SJSA1 (cell line): Measurements from ENCODE around the gene ADK. TPM values are rescaled to one million over a fixed set of nuclear protein-coding genes. Genes with fewer than 3 reads are reported as not detected.
"Not testable (repeated sequence)": the region's sequence is repeated elsewhere in the genome, so short reads cannot be mapped to it uniquely, and the experiment has no call there.

Experiments used
- DNase-seq, 2 experiments: peaks; one replicate each; pipeline ENCODE4 v3.0.0-alpha.2; 2015 to 2020; ENCODE audit warnings: low spot score in 2 of 2, low read depth in 1 of 2
- H3K27ac ChIP-seq: fragments of 250-450 bp; sonication (Bioruptor Pico); 2 replicates; pipeline ENCODE4 v1.5.1; 2020; ENCODE audit warnings: mild to moderate bottlenecking, moderate library complexity
- H3K27me3 ChIP-seq: fragments of 250-450 bp; sonication (Bioruptor Pico); replicated peaks from 2 replicates; pipeline ENCODE4 v1.5.1; 2020; ENCODE audit warnings: mild to moderate bottlenecking, moderate library complexity
- H3K36me3 ChIP-seq: fragments of 250-450 bp; sonication (Bioruptor Pico); 2 replicates; pipeline ENCODE4 v1.5.1; 2020; ENCODE audit warnings: mild to moderate bottlenecking
- H3K4me1 ChIP-seq: fragments of 250-450 bp; sonication (Bioruptor Pico); replicated peaks from 2 replicates; pipeline ENCODE4 v1.6.1; 2021; ENCODE audit warnings: mild to moderate bottlenecking
- H3K4me3 ChIP-seq: fragments of 250-450 bp; sonication (Bioruptor Pico); 2 replicates; pipeline ENCODE4 v1.5.1; 2020; ENCODE audit warnings: mild to moderate bottlenecking
- H3K9me3 ChIP-seq: fragments of 250-450 bp; sonication (Bioruptor Pico); replicated peaks from 2 replicates; pipeline ENCODE4 v1.5.1; 2020; ENCODE audit warnings: mild to moderate bottlenecking
- total RNA-seq: library from RNA; depleted of rRNA; stranded (reverse); fragments of >200 nt; shearing (Covaris generic); gene quantifications from 2 replicates; pipeline ENCODE4 v1.2.3, GENCODE V29; 2014

ADK gene
- total RNA-seq, 1 experiment from 2014 or later = 63.0 TPM

GRCh38 chr10:74436523-74437170, 285.6 kb downstream of the ADK start:
- no peaks in the 10 kb centered on the region for H3K36me3 ChIP-seq
- no peaks in the 10 kb centered on the region for H3K27me3 ChIP-seq
- H3K4me1 ChIP-seq = peaks cover 26% of the 10 kb centered on the region
- no peak for DNase-seq
- no peaks in the 10 kb centered on the region for H3K9me3 ChIP-seq
- no peak overlapping the region for H3K27ac ChIP-seq
- H3K4me3 ChIP-seq = no peak overlapping the region

DNA sequence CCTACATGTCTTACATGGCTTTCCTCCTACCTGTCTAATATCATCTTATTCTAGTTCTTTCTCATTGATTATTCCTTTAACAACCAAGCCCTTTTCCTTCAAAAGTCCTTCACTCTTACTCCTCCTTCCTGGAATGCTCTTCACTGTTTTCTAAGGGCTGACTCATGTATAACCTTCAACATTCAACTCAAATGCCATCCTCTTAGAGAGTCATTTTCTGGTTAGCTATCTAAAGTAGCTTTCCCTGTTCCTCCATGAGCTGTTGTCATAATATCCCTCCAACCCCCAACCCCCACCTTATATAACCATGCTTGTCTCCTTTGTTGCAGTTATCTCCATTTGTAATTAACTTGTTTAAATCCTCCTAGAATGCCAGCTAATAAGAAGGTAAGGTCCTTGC, 286.8 kb downstream of the ADK start:
- no peak overlapping the region for H3K4me3 ChIP-seq
- peak in 1 of 2 experiments; percentile 27 for DNase-seq
- H3K9me3 ChIP-seq = no peaks in the 10 kb centered on the region
- no peaks in the 10 kb centered on the region for H3K36me3 ChIP-seq
- no peaks in the 10 kb centered on the region for H3K27me3 ChIP-seq
- no peak overlapping the region for H3K27ac ChIP-seq
- peaks cover 18% of the 10 kb centered on the region for H3K4me1 ChIP-seq

GRCh38 chr10:74439213-74439612, 288.2 kb downstream of the ADK start:
- no peaks in the 10 kb centered on the region for H3K9me3 ChIP-seq
- no peaks in the 10 kb centered on the region for H3K36me3 ChIP-seq
- no peaks in the 10 kb centered on the region for H3K27me3 ChIP-seq
- H3K27ac ChIP-seq = no peak overlapping the region
- peaks cover 8% of the 10 kb centered on the region for H3K4me1 ChIP-seq
- DNase-seq = no peak
- no peak overlapping the region for H3K4me3 ChIP-seq

DNA sequence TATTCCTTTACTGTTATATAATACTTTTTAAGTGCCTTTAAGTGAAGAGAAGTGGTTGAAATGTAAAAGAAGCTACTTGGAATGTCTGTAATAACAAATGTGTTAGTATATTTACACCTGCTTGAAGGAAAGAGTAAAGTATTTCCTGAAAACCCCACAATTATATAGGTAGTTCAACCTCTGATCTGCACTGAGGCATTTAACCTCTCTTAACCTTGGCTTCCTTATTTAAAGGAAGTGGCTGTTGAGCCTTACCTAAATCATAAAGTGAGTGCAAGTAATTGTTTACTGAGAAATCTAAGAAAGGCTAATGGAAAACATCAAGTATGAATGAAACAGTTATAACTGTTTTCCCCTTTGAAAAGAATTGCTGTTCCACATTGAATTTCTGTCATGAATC, 294.5 kb downstream of the ADK start:
- no peak overlapping the region for H3K4me3 ChIP-seq
- no peak overlapping the region for H3K27ac ChIP-seq
- no peak for DNase-seq
- H3K4me1 ChIP-seq = no peaks in the 10 kb centered on the region
- no peaks in the 10 kb centered on the region for H3K36me3 ChIP-seq
- H3K9me3 ChIP-seq = no peaks in the 10 kb centered on the region
- no peaks in the 10 kb centered on the region for H3K27me3 ChIP-seq

- no peak for DNase-seq
- H3K27me3 ChIP-seq = no peaks in the 10 kb centered on the region
- H3K4me1 ChIP-seq = no peaks in the 10 kb centered on the region
- no peaks in the 10 kb centered on the region for H3K9me3 ChIP-seq
- H3K36me3 ChIP-seq = no peaks in the 10 kb centered on the region
- H3K4me3 ChIP-seq = no peak overlapping the region
- H3K27ac ChIP-seq = no peak overlapping the region
Measured at GRCh38 chr10:74450602-74451001, 299.6 kb downstream of the ADK start.

DNA sequence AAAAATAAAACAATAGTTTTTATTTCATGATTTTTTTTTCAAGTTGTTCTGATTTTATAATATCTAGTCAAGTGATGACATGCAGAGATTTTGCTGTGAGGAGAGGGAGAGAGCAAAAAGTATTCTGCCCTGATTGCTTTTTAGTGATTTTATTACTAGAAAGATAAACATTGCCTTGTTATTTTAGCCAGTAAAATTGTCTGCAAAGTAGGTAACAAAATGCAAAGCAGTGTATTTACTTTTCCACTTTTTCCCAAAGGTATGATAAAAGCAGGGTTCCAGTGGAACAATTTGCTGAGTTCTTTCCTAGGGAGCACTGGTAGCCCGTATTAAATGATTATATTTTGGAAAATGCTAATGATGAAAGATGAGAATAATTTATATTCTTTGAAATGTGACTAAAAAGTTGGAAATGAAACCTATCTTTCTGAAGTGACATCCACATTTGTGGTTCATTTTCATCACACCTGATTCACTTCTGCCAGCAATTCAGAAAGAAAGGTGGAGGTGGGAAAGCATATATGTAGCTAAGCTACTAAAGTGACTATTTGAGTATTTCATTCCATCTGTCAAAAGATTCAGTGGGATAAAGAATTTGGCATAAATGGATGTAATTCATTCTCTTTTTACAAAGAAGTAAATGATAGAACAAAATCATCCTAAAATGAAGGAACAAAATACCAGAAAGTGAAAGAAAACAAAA, 300.3 kb downstream of the ADK start:
- Histone ChIP-seq H3K4me3 (no peak overlapping the region), H3K27me3 (no peaks in the 10 kb centered on the region), H3K4me1 (no peaks in the 10 kb centered on the region), H3K27ac (no peak overlapping the region), H3K36me3 (0 out of 2 replicates have a peak, but pooled peaks cover 2% of the 10 kb centered on the region), H3K9me3 (no peaks in the 10 kb centered on the region)
- DNase-seq = no peak

- DNase-seq = no peak
- no peak overlapping the region for H3K4me3 ChIP-seq
- no peak overlapping the region for H3K27ac ChIP-seq
- 0 out of 2 replicates have a peak, but pooled peaks cover 2% of the 10 kb centered on the region for H3K36me3 ChIP-seq
- no peaks in the 10 kb centered on the region for H3K4me1 ChIP-seq
- H3K27me3 ChIP-seq = no peaks in the 10 kb centered on the region
- no peaks in the 10 kb centered on the region for H3K9me3 ChIP-seq
Measured at GRCh38 chr10:74453169-74453568, 302.1 kb downstream of the ADK start.

- not testable (repeated sequence) for H3K36me3 ChIP-seq, H3K9me3 ChIP-seq, H3K4me3 ChIP-seq, H3K27me3 ChIP-seq, H3K27ac ChIP-seq, H3K4me1 ChIP-seq, DNase-seq
Measured at GRCh38 chr10:74457478-74457877, 306.5 kb downstream of the ADK start.

GRCh38 chr10:74460812-74461211, 309.8 kb downstream of the ADK start:
- H3K27ac ChIP-seq = no peak overlapping the region
- no peaks in the 10 kb centered on the region for H3K27me3 ChIP-seq
- DNase-seq = peak in 1 of 2 experiments; percentile 22
- H3K36me3 ChIP-seq = 0 out of 2 replicates have a peak, but pooled peaks cover under 1% of the 10 kb centered on the region
- H3K4me1 ChIP-seq = no peaks in the 10 kb centered on the region
- H3K9me3 ChIP-seq = no peaks in the 10 kb centered on the region
- H3K4me3 ChIP-seq = no peak overlapping the region

DNA sequence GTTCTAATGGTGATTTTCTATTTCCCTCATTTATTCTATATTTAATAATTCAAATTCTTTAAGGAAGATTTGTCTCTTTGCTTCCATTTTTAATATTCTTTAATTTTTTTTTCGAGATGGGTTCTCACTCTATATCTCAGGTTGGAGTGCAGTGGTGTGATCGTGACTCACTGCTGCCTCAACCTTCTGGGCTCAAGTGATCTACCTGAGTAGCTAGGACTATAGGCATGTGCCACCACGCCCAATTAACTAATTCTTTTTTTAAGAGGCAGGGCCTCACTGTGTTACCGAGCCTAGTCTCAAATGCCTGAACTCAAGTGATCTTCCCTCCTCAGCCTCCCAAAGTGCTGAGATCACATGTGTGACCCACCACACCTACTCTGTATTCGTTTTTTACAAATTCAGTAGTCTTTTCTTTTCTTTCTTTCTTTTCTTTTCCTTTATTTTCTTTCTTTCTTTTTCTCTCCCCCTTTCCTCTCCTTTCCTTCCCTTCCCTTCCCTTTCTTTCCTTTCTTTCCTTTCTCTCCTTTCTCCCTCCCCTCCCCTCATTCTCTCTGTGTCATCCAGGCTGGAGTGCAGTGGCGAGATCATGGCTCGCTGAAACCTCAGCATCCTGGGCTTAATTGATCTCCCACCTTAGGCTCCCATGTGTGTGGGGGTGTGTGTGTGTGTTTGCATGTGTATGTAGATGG, 323.1 kb downstream of the ADK start:
- no peaks in the 10 kb centered on the region for H3K4me1 ChIP-seq
- no peaks in the 10 kb centered on the region for H3K9me3 ChIP-seq
- DNase-seq = no peak

GRCh38 chr10:74476162-74476706, 325.2 kb downstream of the ADK start:
- H3K27me3 ChIP-seq, H3K27ac ChIP-seq, H3K36me3 ChIP-seq, H3K4me1 ChIP-seq, H3K4me3 ChIP-seq, DNase-seq, H3K9me3 ChIP-seq: not testable (repeated sequence)

More for the DNA sequence above, 323.1 kb downstream of the ADK start:
- no peaks in the 10 kb centered on the region for H3K27me3 ChIP-seq
- H3K4me3 ChIP-seq = no peak overlapping the region
- no peaks in the 10 kb centered on the region for H3K36me3 ChIP-seq
- no peak overlapping the region for H3K27ac ChIP-seq

GRCh38 chr10:74480778-74481177, 329.8 kb downstream of the ADK start:
- H3K36me3 ChIP-seq = no peaks in the 10 kb centered on the region
- no peaks in the 10 kb centered on the region for H3K4me1 ChIP-seq
- no peaks in the 10 kb centered on the region for H3K27me3 ChIP-seq
- H3K9me3 ChIP-seq = no peaks in the 10 kb centered on the region
- no peak overlapping the region for H3K4me3 ChIP-seq
- no peak for DNase-seq
- H3K27ac ChIP-seq = no peak overlapping the region

DNA sequence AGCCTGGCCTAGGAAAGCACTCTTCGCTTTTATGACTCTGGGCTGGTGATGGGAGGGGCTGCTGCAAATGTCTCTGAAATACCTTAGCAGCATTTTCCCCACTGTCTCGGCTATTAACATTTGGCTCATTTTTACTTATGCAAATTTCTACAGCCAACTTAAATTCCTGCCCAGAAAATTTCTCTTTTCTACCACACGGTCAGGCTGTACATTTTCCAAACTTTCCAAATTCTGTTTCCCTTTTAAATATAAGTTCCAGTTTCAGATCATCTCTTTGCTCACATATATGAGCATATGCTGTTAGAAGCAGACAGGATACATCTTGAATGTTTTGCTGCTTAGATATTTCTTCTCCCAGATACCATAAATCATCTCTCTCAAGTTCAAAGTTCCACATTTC, 332.3 kb downstream of the ADK start:
- Histone ChIP-seq H3K9me3 (no peaks in the 10 kb centered on the region), H3K4me1 (no peaks in the 10 kb centered on the region), H3K4me3 (no peak overlapping the region), H3K27ac (no peak overlapping the region), H3K36me3 (no peaks in the 10 kb centered on the region), H3K27me3 (no peaks in the 10 kb centered on the region)
- no peak for DNase-seq

DNA sequence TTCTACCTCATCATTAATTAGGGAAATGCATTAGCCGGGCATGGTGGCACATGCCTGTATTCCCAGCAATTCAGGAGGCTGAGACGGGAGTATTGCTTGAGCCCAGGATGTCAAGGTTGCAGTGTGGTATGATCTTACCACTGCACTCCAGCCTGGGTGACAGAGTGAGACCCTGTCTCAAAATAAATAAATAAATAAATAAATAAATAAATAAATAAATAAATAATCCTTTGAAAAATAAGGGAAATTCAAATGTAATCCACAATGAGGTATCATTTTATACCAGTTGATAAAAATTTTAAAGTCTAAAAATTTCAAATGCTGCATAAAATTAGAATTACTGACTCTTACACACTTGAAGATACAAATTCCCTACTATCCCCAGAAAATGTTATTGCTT, 334.3 kb downstream of the ADK start:
- Histone ChIP-seq H3K27ac (no peak overlapping the region), H3K4me1 (no peaks in the 10 kb centered on the region), H3K27me3 (no peaks in the 10 kb centered on the region), H3K36me3 (no peaks in the 10 kb centered on the region), H3K4me3 (no peak overlapping the region), H3K9me3 (no peaks in the 10 kb centered on the region)
- DNase-seq = no peak
